A549 (cell line): ENCODE results near the gene LMTK3.

Source experiments
- CTCF ChIP-seq: fragments of >200 bp; sonication (Bioruptor Twin); formaldehyde crosslinking; IDR thresholded peaks from 3 replicates; pipeline ENCODE4 v1.5.1; 2016
- EHMT2 ChIP-seq: fragments of 200-600 bp; sonication (generic); IDR thresholded peaks from 2 replicates; pipeline ENCODE4 v1.6.1; 2016; ENCODE audit warnings: antibody characterized with exemption, low read depth, mild to moderate bottlenecking, moderate library complexity
- ESRRA ChIP-seq: fragments of 150-350 bp; IDR thresholded peaks from 2 replicates; pipeline ENCODE4 v1.6.1; 2014; ENCODE audit warnings: mild to moderate bottlenecking, low read length, borderline replicate concordance
- KDM5A ChIP-seq: fragments of 200-600 bp; sonication (generic); IDR thresholded peaks from 2 replicates; pipeline ENCODE4 v1.6.1; 2016; ENCODE audit warnings: antibody characterized with exemption, mild to moderate bottlenecking
- MAFK ChIP-seq: fragments of 450-650 bp; IDR thresholded peaks from 2 replicates; pipeline ENCODE4 v1.6.1; 2014; ENCODE audit not compliant: partially characterized antibody
- PHF8 ChIP-seq: fragments of 200-600 bp; sonication (generic); IDR thresholded peaks from 2 replicates; pipeline ENCODE4 v1.6.1; 2016; ENCODE audit warnings: low read depth, mild to moderate bottlenecking, antibody characterized with exemption, moderate library complexity, borderline replicate concordance
- POLR2A ChIP-seq: IDR thresholded peaks from 2 replicates; pipeline ENCODE4 v1.6.1; 2012; ENCODE audit warnings: mild to moderate bottlenecking, low read length
- ZC3H11A ChIP-seq: fragments of 450-650 bp; IDR thresholded peaks from 2 replicates; pipeline ENCODE4 v1.6.1; 2014; ENCODE audit warnings: antibody characterized with exemption, mild to moderate bottlenecking
- TF ChIP-seq, protein P1 (sequence below): fragments of >200 bp; sonication (Bioruptor Twin); formaldehyde crosslinking; IDR thresholded peaks from 3 replicates; pipeline ENCODE4 v1.6.1; 2016
- TF ChIP-seq, protein P2 (sequence below): IDR thresholded peaks from 2 replicates; pipeline ENCODE4 v1.6.1; 2012
- TF ChIP-seq, protein P3 (sequence below): fragments of 200-600 bp; sonication (generic); IDR thresholded peaks from 2 replicates; pipeline ENCODE4 v1.6.1; 2016; ENCODE audit warnings: antibody characterized with exemption, mild to moderate bottlenecking, moderate library complexity

GRCh38 chr19:48458016-48458415, 53.6 kb downstream of the LMTK3 start:
- TF ChIP-seq, protein P1, sequence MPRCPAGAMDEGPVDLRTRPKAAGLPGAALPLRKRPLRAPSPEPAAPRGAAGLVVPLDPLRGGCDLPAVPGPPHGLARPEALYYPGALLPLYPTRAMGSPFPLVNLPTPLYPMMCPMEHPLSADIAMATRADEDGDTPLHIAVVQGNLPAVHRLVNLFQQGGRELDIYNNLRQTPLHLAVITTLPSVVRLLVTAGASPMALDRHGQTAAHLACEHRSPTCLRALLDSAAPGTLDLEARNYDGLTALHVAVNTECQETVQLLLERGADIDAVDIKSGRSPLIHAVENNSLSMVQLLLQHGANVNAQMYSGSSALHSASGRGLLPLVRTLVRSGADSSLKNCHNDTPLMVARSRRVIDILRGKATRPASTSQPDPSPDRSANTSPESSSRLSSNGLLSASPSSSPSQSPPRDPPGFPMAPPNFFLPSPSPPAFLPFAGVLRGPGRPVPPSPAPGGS = no peak
- no peak for TF ChIP-seq CTCF
- TF ChIP-seq, protein P2, sequence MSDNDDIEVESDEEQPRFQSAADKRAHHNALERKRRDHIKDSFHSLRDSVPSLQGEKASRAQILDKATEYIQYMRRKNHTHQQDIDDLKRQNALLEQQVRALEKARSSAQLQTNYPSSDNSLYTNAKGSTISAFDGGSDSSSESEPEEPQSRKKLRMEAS = no peak
- TF ChIP-seq POLR2A = no peak
- TF ChIP-seq PHF8 = no peak
- no peak for TF ChIP-seq KDM5A
- TF ChIP-seq ESRRA = no peak
- no peak for TF ChIP-seq EHMT2
- TF ChIP-seq ZC3H11A = no peak
- TF ChIP-seq, protein P3, sequence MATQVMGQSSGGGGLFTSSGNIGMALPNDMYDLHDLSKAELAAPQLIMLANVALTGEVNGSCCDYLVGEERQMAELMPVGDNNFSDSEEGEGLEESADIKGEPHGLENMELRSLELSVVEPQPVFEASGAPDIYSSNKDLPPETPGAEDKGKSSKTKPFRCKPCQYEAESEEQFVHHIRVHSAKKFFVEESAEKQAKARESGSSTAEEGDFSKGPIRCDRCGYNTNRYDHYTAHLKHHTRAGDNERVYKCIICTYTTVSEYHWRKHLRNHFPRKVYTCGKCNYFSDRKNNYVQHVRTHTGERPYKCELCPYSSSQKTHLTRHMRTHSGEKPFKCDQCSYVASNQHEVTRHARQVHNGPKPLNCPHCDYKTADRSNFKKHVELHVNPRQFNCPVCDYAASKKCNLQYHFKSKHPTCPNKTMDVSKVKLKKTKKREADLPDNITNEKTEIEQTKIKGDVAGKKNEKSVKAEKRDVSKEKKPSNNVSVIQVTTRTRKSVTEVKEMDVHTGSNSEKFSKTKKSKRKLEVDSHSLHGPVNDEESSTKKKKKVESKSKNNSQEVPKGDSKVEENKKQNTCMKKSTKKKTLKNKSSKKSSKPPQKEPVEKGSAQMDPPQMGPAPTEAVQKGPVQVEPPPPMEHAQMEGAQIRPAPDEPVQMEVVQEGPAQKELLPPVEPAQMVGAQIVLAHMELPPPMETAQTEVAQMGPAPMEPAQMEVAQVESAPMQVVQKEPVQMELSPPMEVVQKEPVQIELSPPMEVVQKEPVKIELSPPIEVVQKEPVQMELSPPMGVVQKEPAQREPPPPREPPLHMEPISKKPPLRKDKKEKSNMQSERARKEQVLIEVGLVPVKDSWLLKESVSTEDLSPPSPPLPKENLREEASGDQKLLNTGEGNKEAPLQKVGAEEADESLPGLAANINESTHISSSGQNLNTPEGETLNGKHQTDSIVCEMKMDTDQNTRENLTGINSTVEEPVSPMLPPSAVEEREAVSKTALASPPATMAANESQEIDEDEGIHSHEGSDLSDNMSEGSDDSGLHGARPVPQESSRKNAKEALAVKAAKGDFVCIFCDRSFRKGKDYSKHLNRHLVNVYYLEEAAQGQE = no peak
- no peak for TF ChIP-seq MAFK
